Measurements from ENCODE around the gene MT1A.

DNA sequence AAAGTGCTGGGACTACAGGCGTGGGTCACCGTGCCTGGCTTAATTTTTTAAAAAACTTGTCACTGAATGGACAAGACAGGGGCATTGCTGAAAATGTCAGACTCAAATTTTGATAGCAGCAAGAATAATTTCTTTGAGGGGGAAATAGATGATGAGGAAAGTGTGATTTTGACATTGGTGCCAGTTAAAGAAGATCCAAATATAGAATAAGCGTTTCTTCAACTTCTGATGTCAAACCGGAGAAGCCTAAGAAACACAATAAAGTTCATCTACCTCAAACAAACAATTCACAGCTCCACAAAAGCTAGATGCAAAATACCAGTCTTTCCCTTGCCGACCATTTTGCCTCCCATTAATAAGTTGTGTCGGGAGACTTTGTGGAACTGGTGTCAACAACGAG is 48.3 kb downstream of the MT1A start:
- TF ChIP-seq, protein P1, sequence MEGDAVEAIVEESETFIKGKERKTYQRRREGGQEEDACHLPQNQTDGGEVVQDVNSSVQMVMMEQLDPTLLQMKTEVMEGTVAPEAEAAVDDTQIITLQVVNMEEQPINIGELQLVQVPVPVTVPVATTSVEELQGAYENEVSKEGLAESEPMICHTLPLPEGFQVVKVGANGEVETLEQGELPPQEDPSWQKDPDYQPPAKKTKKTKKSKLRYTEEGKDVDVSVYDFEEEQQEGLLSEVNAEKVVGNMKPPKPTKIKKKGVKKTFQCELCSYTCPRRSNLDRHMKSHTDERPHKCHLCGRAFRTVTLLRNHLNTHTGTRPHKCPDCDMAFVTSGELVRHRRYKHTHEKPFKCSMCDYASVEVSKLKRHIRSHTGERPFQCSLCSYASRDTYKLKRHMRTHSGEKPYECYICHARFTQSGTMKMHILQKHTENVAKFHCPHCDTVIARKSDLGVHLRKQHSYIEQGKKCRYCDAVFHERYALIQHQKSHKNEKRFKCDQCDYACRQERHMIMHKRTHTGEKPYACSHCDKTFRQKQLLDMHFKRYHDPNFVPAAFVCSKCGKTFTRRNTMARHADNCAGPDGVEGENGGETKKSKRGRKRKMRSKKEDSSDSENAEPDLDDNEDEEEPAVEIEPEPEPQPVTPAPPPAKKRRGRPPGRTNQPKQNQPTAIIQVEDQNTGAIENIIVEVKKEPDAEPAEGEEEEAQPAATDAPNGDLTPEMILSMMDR (IDR thresholded peaks at IDR 0.05; ENCODE audit: insufficient read depth, low read length): no peak
- no peak for TF ChIP-seq REST (IDR thresholded peaks at IDR 0.05; ENCODE audit: insufficient replicate concordance, low read depth)
